Stomach smooth muscle (tissue), 2 donors: ENCODE results near the gene PRKCH.

ENCODE experiments used
- H3K27ac ChIP-seq: one replicate; pipeline ENCODE4 v1.7.0; 2013; ENCODE audit warnings: mild to moderate bottlenecking, low read length, inconsistent platforms
- H3K27me3 ChIP-seq, 2 donors: one replicate each; pipeline ENCODE4 v1.7.0; 2013; ENCODE audit warnings: low read length in 2 of 2; ENCODE audit not compliant: insufficient read depth in 2 of 2, control insufficient read depth in 1 of 2
- H3K36me3 ChIP-seq, 2 donors: one replicate each; pipeline ENCODE4 v1.7.0; 2013; ENCODE audit warnings: low read length in 2 of 2; ENCODE audit not compliant: control insufficient read depth in 2 of 2, insufficient read depth in 2 of 2
- H3K4me1 ChIP-seq: one replicate; pipeline ENCODE4 v1.7.0; 2013; ENCODE audit warnings: low read length; ENCODE audit not compliant: control insufficient read depth, insufficient read depth
- H3K4me3 ChIP-seq, 2 donors: one replicate each; pipeline ENCODE4 v1.7.0; 2013; ENCODE audit warnings: low read length in 2 of 2
- H3K9ac ChIP-seq, 2 donors: one replicate each; pipeline ENCODE4 v1.7.0; 2013; ENCODE audit warnings: low read length in 2 of 2, mild to moderate bottlenecking in 1 of 2
- H3K9me3 ChIP-seq, 2 donors: one replicate each; pipeline ENCODE4 v1.7.0; 2013; ENCODE audit warnings: low read length in 2 of 2; ENCODE audit not compliant: control insufficient read depth in 2 of 2
- donor health status: healthy.
- donor health status: Pancreatic carcinoma.

Gene PRKCH

DNA sequence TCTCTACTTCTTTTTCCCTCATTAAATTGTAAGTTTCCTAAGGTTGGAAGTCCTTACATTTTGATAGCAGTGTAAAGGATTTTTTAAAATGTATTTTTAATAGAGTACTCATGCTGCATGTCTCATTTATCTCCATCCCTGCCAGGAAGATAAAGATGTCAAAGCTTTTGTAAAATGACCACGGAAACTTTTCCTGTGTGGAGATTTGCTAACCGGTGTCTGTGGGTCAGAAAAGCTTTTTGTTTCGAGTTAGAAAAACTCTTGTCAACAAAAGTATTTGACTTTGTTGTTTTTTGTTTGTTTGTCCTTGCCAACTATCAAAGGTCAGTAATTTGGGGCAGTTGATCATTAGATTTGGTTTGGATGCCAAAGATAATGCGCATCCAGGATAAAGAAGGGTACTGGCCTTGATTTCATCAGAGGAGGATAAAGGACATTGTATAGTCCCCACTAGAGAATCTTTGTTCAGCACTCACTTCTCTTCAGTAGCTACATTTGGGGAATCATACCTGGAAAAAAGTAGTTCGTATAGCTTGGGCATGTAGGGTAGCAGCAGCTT is 217.2 kb downstream of the PRKCH start:
- Histone ChIP-seq H3K9me3 (no peaks in the 10 kb centered on the region), H3K36me3 (no peaks in the 10 kb centered on the region), H3K9ac (no peak overlapping the region), H3K27me3 (no peaks in the 10 kb centered on the region), H3K4me3 (no peak overlapping the region), H3K4me1 (peaks cover 13% of the 10 kb centered on the region), H3K27ac (no peak overlapping the region)

DNA sequence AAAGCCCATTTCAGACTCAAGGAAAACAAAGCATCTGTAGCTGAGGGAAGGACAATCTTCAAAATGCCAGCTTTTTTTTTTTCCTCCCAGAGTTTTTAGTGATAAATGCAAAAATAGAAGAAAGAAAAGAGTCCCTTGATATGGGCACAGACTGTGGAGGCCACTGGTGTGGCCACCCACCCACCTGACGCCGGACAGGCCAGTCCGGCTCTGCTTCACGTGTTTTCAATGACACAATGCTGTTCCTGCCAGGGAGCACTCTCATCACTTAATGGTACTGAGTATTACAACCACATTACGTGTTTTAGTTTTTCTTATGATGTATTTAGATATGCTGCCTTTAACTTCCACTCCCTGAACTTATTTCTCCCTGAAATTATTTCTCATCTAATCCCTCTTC is 218.3 kb downstream of the PRKCH start:
- Histone ChIP-seq H3K27ac (no peak overlapping the region), H3K4me3 (no peak overlapping the region), H3K27me3 (no peaks in the 10 kb centered on the region), H3K36me3 (no peaks in the 10 kb centered on the region), H3K9me3 (no peaks in the 10 kb centered on the region), H3K9ac (no peak overlapping the region), H3K4me1 (peaks cover 24% of the 10 kb centered on the region)

DNA sequence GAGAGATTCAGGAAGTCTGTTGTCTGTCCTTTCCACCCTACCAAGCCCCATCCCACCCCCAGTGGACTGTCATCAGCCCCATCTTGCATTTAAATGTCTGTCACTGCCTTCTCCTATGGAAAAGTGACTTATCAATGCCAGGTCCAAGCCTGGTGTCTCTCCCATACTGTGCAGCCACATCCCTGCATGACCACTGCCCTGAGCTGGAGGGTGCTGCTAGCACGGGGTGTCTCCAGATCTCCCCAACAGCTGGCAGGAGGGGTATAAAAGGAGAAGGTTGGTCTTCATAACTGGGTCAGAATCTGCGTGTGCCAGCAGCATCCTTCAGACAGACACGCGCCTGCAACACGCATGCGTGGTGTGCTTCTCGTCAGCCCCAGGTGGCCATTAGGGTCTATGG is 219.6 kb downstream of the PRKCH start:
- Histone ChIP-seq H3K4me1 (peaks cover 34% of the 10 kb centered on the region), H3K9ac (no peak overlapping the region), H3K4me3 (no peak overlapping the region), H3K27me3 (no peaks in the 10 kb centered on the region), H3K36me3 (no peaks in the 10 kb centered on the region), H3K9me3 (no peaks in the 10 kb centered on the region), H3K27ac (no peak overlapping the region)

DNA sequence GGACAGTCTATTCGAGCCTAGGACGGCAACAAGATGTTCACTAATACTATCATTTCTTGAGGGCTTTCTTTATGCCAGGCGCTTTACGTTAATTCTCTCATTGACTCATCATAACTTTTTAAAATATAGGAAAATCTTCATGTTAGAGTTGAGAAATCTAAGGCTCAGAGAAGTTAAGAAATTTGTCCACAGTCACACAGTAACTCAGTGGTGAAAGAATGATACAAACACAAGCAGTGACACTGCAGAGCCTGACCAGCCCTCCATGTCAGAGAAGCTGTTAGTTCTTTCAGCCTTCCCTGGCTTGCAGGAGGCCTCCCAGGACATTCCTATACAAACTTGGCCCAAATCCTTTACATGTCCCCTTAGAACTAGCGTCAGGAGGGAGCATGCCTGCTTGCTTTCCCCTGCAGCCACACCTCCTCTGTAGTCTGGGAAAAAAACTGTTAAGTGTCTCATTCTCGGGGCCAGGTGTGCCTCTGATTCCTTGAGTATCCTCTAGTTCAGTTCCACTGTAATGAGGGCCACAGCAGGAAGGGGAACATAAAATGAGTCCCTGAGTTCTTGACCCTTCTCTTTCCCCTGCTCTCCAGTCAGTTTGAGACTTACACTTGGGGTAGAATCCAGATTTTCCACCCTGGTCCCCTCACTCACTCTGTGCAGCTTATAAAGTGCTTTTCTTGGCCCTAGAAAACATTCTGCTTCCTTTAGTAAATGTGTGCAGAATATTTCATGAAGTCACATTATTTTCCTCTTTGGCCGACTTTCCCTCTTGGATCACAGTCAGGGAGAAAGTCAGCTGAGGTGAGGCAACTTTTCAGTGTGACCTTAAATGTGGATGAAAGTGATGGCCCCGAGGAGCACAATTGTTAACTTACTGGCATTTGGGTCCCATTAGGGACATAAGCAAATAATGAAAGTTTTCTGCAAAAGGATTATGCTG is 221.7 kb downstream of the PRKCH start:
- Histone ChIP-seq H3K9ac (peak overlapping the region in 1 of 2 donors; percentile 42), H3K4me1 (peaks cover 34% of the 10 kb centered on the region), H3K27ac (peak overlapping the region; percentile 64), H3K36me3 (no peaks in the 10 kb centered on the region), H3K27me3 (no peaks in the 10 kb centered on the region), H3K9me3 (no peaks in the 10 kb centered on the region), H3K4me3 (peak overlapping the region in 1 of 2 donors; percentile 15)

DNA sequence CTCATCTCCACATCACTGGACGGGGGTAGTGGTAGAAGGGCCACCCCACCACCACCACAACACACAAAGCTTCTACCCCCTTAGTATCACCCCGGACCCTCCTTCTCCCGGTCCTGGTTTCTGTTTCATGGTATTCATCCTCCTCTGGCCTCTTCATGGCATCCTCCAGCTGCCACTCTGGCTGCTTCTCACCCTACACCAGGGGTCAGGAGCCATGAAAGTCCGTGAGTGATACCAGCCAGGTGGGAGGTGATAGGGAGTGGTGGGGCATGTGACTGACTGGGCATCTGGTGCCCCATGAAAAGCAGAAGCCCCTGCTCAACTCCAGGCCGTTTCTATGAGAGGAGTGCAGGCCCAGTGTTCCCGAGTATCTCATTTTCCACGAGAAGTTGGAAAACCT is 222.6 kb downstream of the PRKCH start:
- Histone ChIP-seq H3K9me3 (no peaks in the 10 kb centered on the region), H3K27me3 (no peaks in the 10 kb centered on the region), H3K36me3 (no peaks in the 10 kb centered on the region), H3K4me1 (peaks cover 34% of the 10 kb centered on the region), H3K9ac (no peak overlapping the region), H3K27ac (peak overlapping the region; percentile 64), H3K4me3 (no peak overlapping the region)

DNA sequence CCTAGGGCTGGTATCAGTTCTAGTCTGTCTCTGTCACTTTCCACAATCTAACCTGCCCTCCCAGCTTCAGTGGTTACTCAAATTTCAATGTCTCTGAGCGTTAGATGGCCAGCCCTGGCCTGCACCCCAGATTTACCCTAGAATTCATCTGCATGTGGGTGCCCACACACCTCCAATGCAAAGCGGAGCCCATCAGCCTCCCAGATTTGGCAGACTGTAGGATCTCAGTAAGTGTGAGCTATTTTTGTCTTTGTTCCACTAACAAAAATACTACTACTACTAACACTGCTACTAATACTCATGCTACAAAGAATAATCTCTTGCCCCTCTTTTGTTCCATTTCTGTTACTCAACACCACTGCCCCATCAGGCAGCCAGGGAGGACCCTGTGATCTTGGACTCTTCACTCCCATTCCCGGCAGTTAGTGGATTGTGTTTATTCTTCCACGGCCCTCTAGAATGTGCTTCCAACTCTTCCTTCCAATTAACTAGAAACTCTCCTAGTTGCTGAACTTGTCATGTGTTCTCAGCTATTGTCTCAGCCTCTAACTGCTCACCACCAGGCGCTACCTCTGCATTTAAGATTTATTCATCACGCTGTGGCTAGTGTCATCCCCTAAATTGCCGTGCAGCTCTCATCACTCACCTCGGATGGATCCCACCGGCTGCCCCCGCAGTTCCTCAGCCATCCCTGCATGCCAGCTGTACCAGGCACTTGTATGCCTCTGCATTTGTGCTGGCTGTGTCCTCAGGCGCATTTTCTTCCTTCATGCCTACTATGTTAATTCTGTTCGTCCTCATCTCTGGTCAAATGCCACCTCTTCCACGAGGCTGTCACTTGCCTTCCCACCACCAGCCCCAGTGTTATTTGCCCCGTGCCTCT is 223.3 kb downstream of the PRKCH start:
- H3K4me3 ChIP-seq, result peak overlapping the region in 1 of 2 donors; percentile 29
- H3K9ac ChIP-seq, result no peak overlapping the region
- H3K27ac ChIP-seq, result peak overlapping the region; percentile 64
- H3K9me3 ChIP-seq, result no peaks in the 10 kb centered on the region
- H3K36me3 ChIP-seq, result no peaks in the 10 kb centered on the region
- peaks cover 34% of the 10 kb centered on the region for H3K4me1 ChIP-seq
- H3K27me3 ChIP-seq, result no peaks in the 10 kb centered on the region

DNA sequence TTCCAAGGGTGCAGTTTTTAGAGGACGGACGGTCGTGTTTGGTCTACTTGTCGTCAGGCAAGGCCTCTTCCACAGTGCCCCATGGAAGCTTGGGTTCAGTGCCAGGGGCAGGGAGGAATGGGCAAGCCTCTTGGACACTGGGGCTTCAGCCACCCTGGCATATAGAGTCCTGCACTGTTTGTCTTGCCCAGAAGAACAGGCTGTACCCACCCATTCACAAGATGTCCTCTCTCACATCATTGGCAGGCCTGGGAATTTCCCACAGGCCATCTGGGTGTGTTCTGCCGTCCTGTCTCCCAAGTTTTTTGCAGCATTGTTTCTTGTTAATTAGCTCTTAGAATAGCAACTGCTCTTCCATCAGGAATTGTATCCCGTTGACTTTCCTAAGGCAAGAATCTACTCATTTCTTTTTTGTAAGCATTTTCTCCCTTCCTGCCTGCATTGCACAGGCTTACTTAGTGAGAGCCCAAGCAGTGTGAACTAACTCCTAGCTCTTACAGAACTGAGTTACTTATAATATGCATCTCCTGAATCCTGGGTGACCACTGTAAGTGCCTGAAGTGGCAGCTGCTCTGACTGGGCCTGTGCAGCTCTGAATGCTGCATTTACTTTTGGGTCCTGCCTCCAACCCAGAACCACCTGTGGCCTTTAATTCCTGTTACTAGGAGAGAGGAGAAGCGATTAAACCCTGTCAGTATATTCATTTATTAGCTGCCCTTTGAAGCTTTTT is 224.5 kb downstream of the PRKCH start:
- no peak overlapping the region for H3K4me3 ChIP-seq
- peaks cover 34% of the 10 kb centered on the region for H3K4me1 ChIP-seq
- no peaks in the 10 kb centered on the region for H3K36me3 ChIP-seq
- H3K9me3 ChIP-seq, result no peaks in the 10 kb centered on the region
- no peak overlapping the region for H3K27ac ChIP-seq
- H3K9ac ChIP-seq, result no peak overlapping the region
- H3K27me3 ChIP-seq, result no peaks in the 10 kb centered on the region

DNA sequence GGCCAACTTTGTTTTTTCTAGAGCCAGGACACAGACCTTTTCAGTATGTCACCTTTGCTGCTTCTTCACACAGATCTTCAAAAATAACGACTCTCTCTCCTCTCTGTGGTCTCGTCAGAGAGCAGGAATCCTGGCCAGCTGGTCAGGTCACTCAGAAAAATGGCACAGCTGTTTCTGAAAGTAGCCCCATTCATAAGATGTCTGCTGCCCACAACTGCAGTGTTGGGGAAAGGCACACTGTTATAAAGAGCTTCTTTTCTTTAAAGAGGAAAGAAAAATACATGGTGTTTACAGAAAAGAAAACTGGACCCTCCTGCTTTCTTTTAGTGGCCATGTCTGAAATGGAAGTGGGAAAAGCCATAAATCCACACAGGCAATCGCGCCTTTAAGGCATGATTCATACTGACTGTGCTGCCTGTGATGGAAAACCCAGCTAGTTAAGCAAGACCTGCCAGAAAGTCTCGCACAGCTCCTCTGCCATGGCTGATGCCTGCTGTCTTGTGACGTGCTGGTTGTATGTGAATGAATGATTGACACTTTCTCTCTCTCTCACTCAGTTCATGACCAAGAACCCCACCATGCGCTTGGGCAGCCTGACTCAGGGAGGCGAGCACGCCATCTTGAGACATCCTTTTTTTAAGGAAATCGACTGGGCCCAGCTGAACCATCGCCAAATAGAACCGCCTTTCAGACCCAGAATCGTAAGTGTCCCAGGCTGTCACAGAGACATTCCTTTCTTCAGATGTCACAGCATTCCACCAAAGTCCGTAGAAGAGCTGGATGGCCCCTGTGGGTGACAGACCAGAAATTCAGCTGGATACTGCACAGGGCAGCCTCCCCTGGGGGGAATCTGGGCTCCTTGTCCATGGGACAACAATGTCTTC is 226.0 kb downstream of the PRKCH start:
- H3K27ac ChIP-seq, result no peak overlapping the region
- H3K4me3 ChIP-seq, result no peak overlapping the region
- no peaks in the 10 kb centered on the region for H3K9me3 ChIP-seq
- H3K9ac ChIP-seq, result no peak overlapping the region
- no peaks in the 10 kb centered on the region for H3K36me3 ChIP-seq
- peaks cover 32% of the 10 kb centered on the region for H3K4me1 ChIP-seq
- H3K27me3 ChIP-seq, result no peaks in the 10 kb centered on the region

DNA sequence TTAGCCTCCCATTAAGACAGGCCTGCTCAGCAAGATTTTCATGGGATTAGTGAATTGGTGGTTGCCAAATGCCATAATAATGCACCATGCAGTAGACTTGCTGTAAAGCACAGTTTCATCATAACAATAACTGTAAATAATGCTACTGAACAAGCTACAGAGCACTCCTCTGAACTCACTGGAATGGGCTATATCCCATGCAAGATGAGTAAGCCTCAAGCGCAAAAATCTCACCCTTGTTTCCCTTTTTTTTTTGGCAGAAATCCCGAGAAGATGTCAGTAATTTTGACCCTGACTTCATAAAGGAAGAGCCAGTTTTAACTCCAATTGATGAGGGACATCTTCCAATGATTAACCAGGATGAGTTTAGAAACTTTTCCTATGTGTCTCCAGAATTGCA is 228.0 kb downstream of the PRKCH start:
- Histone ChIP-seq H3K4me1 (peaks cover 12% of the 10 kb centered on the region), H3K4me3 (no peak overlapping the region), H3K36me3 (no peaks in the 10 kb centered on the region), H3K27me3 (no peaks in the 10 kb centered on the region), H3K9ac (no peak overlapping the region), H3K9me3 (no peaks in the 10 kb centered on the region), H3K27ac (no peak overlapping the region)
